CD4-positive, alpha-beta T cell treated with Interleukin-2 at 100 ng/mL for 4 hours (primary cell): Measurements from ENCODE around the gene DMRTB1.

Source experiments
- DNase-seq: peaks from one replicate; pipeline ENCODE4 v3.0.0-alpha.2; 2020; ENCODE audit warnings: low spot score

Gene DMRTB1

GRCh38 chr1:53435151-53435550, 24.0 kb upstream of the DMRTB1 start:
- no peak for DNase-seq

GRCh38 chr1:53438427-53439336, 20.5 kb upstream of the DMRTB1 start:
- DNase-seq = no peak

GRCh38 chr1:53439337-53440207, 19.6 kb upstream of the DMRTB1 start:
- DNase-seq = no peak

GRCh38 chr1:53440633-53441032, 18.6 kb upstream of the DMRTB1 start:
- DNase-seq = no peak

DNA sequence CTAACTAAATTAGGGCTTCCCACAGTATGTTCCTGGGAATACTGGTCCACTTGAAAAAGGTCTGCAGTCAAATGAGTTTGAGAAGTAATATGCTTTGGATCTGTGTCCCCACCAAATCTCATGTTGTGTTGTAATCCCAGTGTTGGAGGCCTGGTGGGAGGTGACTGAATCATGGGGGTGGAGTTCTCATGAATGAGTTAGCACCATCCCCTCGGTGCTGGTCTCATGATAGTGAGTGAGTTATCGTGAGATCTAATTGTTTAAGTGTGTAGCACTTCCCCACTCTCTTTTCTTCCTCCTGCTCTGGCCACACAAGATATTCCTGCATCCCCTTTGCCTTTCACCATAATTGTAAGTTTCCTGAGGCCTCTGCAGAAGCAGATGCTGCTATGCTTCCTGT, 16.9 kb upstream of the DMRTB1 start:
- DNase-seq = no peak

GRCh38 chr1:53446051-53446450, 13.1 kb upstream of the DMRTB1 start:
- no peak for DNase-seq

DNA sequence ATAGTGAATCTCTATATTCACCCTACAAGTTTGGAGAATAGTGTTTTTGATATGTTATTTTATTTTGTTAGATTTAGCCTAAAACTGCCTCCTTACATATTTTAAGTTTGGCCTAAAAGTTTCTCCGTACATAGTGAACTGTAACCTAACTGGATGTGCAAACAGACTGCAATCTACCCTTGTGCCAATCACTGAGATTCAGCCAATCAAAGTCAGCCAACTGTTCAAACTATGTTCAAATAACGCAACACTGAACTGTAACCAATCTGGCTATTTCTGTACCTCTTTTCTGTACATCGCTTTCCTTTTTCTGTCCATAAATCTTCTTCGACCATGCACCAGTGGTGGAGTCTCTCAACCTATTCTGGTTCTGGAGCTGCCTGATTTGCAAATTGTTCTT, 11.8 kb upstream of the DMRTB1 start:
- DNase-seq = no peak

GRCh38 chr1:53448241-53448841, 10.9 kb upstream of the DMRTB1 start:
- DNase-seq = no peak

GRCh38 chr1:53449021-53449420, 10.2 kb upstream of the DMRTB1 start:
- no peak for DNase-seq

- DNase-seq = no peak
Observed at GRCh38 chr1:53449693-53450092, 9.5 kb upstream of the DMRTB1 start.

DNA sequence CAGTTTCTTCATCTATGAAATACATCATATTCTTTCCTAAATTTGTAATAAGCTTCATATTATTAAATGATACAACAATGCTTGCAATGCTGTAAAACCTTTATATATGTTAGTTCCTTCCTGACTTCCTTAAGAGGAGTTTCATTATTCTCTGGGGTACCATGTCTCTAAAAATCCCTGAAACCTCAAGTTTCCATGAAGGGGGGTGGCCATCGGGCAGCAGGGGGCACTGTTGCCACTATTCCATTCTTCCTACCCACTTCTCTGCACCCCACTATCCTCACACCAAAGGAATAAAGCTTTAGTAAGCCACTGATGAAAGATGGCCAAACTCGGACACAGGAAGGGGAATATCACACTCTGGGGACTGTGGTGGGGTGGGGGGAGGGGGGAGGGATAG, 9.0 kb upstream of the DMRTB1 start:
- DNase-seq = no peak

DNA sequence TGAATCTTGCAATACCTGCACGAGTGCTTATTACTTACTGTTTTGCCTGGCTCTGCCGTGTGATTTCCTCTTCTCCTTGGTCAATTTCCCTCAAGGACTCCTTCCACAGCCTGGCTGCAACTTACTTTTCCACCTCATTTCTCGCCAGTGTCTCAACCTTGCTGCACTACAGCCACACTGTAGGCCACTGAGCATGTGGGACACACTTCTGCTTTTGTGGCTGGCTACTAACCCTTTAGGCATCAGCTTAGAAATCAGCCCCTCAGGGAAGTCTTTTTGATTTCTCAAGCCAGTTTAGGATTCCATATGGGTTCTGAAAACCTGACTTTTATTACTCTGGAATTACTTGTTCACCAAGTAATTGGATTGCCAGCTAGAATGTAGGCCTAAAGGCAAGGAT, 5.2 kb upstream of the DMRTB1 start:
- DNase-seq = no peak

GRCh38 chr1:53455364-53455991, 3.7 kb upstream of the DMRTB1 start:
- no peak for DNase-seq

DNA sequence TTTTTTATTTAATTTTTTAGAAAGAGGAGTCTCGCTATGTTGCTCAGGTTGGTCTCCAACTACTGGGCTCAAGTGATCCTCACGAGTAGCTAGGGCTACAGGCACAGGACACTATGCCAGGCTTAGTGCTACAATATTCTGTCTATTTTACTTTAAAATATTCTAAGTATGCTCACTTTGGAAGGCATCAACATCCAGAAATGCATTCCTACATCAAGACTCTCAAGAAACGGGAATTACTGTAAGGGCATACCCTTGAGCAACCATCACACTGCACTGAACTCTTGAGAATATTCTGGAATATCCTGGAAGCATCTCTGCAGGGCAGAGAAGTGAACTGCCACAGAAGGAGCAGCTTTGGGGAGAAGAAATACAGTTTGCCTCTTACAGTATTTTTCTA, 565 bp upstream of the DMRTB1 start:
- DNase-seq = no peak

GRCh38 chr1:53460211-53460634, 1.0 kb downstream of the DMRTB1 start:
- DNase-seq = no peak

GRCh38 chr1:53460666-53461322, 1.6 kb downstream of the DMRTB1 start:
- DNase-seq = no peak

- DNase-seq = no peak
Observed at GRCh38 chr1:53461323-53462044, 2.3 kb downstream of the DMRTB1 start.

- DNase-seq = no peak
Observed at GRCh38 chr1:53462193-53462592, 3.0 kb downstream of the DMRTB1 start.

GRCh38 chr1:53462769-53463501, 3.7 kb downstream of the DMRTB1 start:
- no peak for DNase-seq
